ENCODE results near the gene BTBD2.
A peak's percentile ranks its signal among the peaks of the same experiment; 100 is the strongest.

The BTBD2 gene

GRCh38 chr19:2043961-2044708 lies 28.6 kb upstream of the BTBD2 start:
- TF ChIP-seq SIN3A (IDR thresholded peaks at IDR 0.05; ENCODE audit: borderline replicate concordance, insufficient read depth, low read length) = no peak

GRCh38 chr19:2043251-2043641 lies 27.7 kb upstream of the BTBD2 start:
- TF ChIP-seq TAF1 (IDR thresholded peaks at IDR 0.05; ENCODE audit: borderline replicate concordance, insufficient read depth, low read length) = no peak

- TF ChIP-seq TAF1 (IDR thresholded peaks at IDR 0.05; ENCODE audit: borderline replicate concordance, insufficient read depth, low read length) (no peak), POLR2AphosphoS5 (IDR thresholded peaks at IDR 0.05; ENCODE audit: low read depth, low read length) (no peak; the same call in 1 of the 2 replicates), FOXP2 (optimal IDR thresholded peaks at IDR 0.05; ENCODE audit: borderline replicate concordance, extremely low read depth, extremely low read length, insufficient read depth) (no peak), SIN3A (IDR thresholded peaks at IDR 0.05; ENCODE audit: borderline replicate concordance, insufficient read depth, low read length) (no peak)
- TF ChIP-seq, protein P1, sequence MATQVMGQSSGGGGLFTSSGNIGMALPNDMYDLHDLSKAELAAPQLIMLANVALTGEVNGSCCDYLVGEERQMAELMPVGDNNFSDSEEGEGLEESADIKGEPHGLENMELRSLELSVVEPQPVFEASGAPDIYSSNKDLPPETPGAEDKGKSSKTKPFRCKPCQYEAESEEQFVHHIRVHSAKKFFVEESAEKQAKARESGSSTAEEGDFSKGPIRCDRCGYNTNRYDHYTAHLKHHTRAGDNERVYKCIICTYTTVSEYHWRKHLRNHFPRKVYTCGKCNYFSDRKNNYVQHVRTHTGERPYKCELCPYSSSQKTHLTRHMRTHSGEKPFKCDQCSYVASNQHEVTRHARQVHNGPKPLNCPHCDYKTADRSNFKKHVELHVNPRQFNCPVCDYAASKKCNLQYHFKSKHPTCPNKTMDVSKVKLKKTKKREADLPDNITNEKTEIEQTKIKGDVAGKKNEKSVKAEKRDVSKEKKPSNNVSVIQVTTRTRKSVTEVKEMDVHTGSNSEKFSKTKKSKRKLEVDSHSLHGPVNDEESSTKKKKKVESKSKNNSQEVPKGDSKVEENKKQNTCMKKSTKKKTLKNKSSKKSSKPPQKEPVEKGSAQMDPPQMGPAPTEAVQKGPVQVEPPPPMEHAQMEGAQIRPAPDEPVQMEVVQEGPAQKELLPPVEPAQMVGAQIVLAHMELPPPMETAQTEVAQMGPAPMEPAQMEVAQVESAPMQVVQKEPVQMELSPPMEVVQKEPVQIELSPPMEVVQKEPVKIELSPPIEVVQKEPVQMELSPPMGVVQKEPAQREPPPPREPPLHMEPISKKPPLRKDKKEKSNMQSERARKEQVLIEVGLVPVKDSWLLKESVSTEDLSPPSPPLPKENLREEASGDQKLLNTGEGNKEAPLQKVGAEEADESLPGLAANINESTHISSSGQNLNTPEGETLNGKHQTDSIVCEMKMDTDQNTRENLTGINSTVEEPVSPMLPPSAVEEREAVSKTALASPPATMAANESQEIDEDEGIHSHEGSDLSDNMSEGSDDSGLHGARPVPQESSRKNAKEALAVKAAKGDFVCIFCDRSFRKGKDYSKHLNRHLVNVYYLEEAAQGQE (IDR thresholded peaks at IDR 0.05; ENCODE audit: insufficient read depth in 1 of 2, low read depth in 2 of 2, low read length in 2 of 2) = no peak
These were observed 27.2 kb upstream of the BTBD2 start for GRCh38 chr19:2042485-2043250.

GRCh38 chr19:2041683-2042484 lies 26.4 kb upstream of the BTBD2 start:
- no peak for TF ChIP-seq TAF1 (IDR thresholded peaks at IDR 0.05; ENCODE audit: borderline replicate concordance, insufficient read depth, low read length)
- peak; percentile 12; the same call in 1 of the 2 replicates for TF ChIP-seq POLR2AphosphoS5 (IDR thresholded peaks at IDR 0.05; ENCODE audit: low read depth, low read length)
- no peak for TF ChIP-seq FOXP2 (optimal IDR thresholded peaks at IDR 0.05; ENCODE audit: borderline replicate concordance, extremely low read depth, extremely low read length, insufficient read depth)

- no peak for TF ChIP-seq TAF1 (IDR thresholded peaks at IDR 0.05; ENCODE audit: borderline replicate concordance, insufficient read depth, low read length)
- TF ChIP-seq FOXP2 (optimal IDR thresholded peaks at IDR 0.05; ENCODE audit: borderline replicate concordance, extremely low read depth, extremely low read length, insufficient read depth) = no peak
- TF ChIP-seq, protein P1 (IDR thresholded peaks at IDR 0.05; ENCODE audit: insufficient read depth in 1 of 2, low read depth in 2 of 2, low read length in 2 of 2) = no peak
- no peak; the same call in 1 of the 2 replicates for TF ChIP-seq POLR2AphosphoS5 (IDR thresholded peaks at IDR 0.05; ENCODE audit: low read depth, low read length)
- TF ChIP-seq SIN3A (IDR thresholded peaks at IDR 0.05; ENCODE audit: borderline replicate concordance, insufficient read depth, low read length) = no peak
These were observed 25.8 kb upstream of the BTBD2 start for GRCh38 chr19:2041433-2041682.

GRCh38 chr19:2040647-2041432 lies 25.3 kb upstream of the BTBD2 start:
- TF ChIP-seq TAF1 (IDR thresholded peaks at IDR 0.05; ENCODE audit: borderline replicate concordance, insufficient read depth, low read length) (no peak), POLR2AphosphoS5 (IDR thresholded peaks at IDR 0.05; ENCODE audit: low read depth, low read length) (no peak), SIN3A (IDR thresholded peaks at IDR 0.05; ENCODE audit: borderline replicate concordance, insufficient read depth, low read length) (no peak), FOXP2 (optimal IDR thresholded peaks at IDR 0.05; ENCODE audit: borderline replicate concordance, extremely low read depth, extremely low read length, insufficient read depth) (no peak)
- TF ChIP-seq, protein P1 (IDR thresholded peaks at IDR 0.05; ENCODE audit: insufficient read depth in 1 of 2, low read depth in 2 of 2, low read length in 2 of 2) = no peak

All from PFSK-1 (cell line).